Testis (tissue), 2 donors: Measurements from ENCODE around the gene CERS4.
"Not testable (repeated sequence)": the region's sequence is repeated elsewhere in the genome, so short reads cannot be mapped to it uniquely, and the experiment has no call there.

Experiments used
- POLR2A ChIP-seq: fragments of 450-650 bp; IDR thresholded peaks from one replicate; pipeline ENCODE4 v1.6.1; 2017; ENCODE audit warnings: antibody characterized with exemption, mild to moderate bottlenecking, moderate library complexity
- TF ChIP-seq, protein P1 (sequence below), 3 experiments: fragments of 450-650 bp in 2 of 3; fragments of 200-600 bp in 1 of 3; sonication (generic) in 1 of 3; IDR thresholded peaks; one replicate each; pipeline ENCODE4 v1.5.1; 2016 to 2019; ENCODE audit warnings: antibody characterized with exemption in 3 of 3, mild to moderate bottlenecking in 2 of 3, moderate library complexity in 1 of 3

DNA sequence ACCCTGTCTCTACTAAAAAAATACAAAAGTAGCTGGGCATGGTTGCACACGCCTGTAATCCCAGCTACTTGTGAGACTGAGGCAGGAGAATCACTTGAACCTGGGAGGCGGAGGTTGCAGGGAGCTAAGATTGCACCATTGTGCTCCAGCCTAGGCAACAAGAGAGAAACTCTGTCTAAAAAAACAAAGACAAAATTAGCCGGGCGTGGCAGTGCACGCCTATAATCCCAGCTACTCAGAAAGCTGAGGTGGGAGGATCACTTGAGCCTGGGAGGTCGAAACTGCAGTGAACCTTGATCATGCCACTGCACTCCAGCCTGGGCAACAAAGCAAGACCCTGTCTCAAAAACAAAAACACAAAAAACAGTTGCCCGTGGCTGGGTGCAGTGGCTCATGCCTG, 14.3 kb downstream of the CERS4 start:
- TF ChIP-seq, protein P1, sequence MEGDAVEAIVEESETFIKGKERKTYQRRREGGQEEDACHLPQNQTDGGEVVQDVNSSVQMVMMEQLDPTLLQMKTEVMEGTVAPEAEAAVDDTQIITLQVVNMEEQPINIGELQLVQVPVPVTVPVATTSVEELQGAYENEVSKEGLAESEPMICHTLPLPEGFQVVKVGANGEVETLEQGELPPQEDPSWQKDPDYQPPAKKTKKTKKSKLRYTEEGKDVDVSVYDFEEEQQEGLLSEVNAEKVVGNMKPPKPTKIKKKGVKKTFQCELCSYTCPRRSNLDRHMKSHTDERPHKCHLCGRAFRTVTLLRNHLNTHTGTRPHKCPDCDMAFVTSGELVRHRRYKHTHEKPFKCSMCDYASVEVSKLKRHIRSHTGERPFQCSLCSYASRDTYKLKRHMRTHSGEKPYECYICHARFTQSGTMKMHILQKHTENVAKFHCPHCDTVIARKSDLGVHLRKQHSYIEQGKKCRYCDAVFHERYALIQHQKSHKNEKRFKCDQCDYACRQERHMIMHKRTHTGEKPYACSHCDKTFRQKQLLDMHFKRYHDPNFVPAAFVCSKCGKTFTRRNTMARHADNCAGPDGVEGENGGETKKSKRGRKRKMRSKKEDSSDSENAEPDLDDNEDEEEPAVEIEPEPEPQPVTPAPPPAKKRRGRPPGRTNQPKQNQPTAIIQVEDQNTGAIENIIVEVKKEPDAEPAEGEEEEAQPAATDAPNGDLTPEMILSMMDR (IDR thresholded peaks at IDR 0.05), result not testable (repeated sequence)
- not testable (repeated sequence) for TF ChIP-seq POLR2A
